ENCODE results near the gene HLCS.

- TF ChIP-seq POLR2A (IDR thresholded peaks at IDR 0.05) (no peak), CTCF (IDR thresholded peaks at IDR 0.05) (no peak), EP300 (IDR thresholded peaks at IDR 0.05) (no peak), POLR2AphosphoS5 (IDR thresholded peaks at IDR 0.05) (no peak)
Observed at GRCh38 chr21:36891121-36891520, 75.3 kb downstream of the HLCS start.

Data from sigmoid colon (tissue), 4 donors.